Measurements from ENCODE around the gene FJX1.

Gene FJX1

GRCh38 chr11:35662649-35663407 is 44.6 kb downstream of the FJX1 start, which contains the start of gene TRIM44 (continued):
- TF ChIP-seq REST (tag by site-specific recombination; IDR thresholded peaks at IDR 0.05) = no peak
- 0 out of 2 replicates have a peak, but pooled peaks have one; percentile 66 for TF ChIP-seq IKZF3 (tag by site-specific recombination; IDR thresholded peaks at IDR 0.05)
- TF ChIP-seq GLI2 (tag by site-specific recombination; IDR thresholded peaks at IDR 0.05; ENCODE audit: borderline replicate concordance, low read depth) = no peak
- TF ChIP-seq KLF10 (tag by site-specific recombination; IDR thresholded peaks at IDR 0.05) = peak; percentile 34; the same call in 1 of the 2 replicates
- peak; percentile 86 for TF ChIP-seq KLF9 (tag by site-specific recombination; IDR thresholded peaks at IDR 0.05; ENCODE audit: low read depth)
- TF ChIP-seq SP3 (tag by site-specific recombination; IDR thresholded peaks at IDR 0.05) = 0 out of 2 replicates have a peak, but pooled peaks have one; percentile 5
- no peak for TF ChIP-seq ZNF121 (tag by site-specific recombination; IDR thresholded peaks at IDR 0.05)
- TF ChIP-seq ZNF704 (tag by site-specific recombination; IDR thresholded peaks at IDR 0.05) = no peak
- peak; percentile 78 for TF ChIP-seq KLF16 (tag by site-specific recombination; IDR thresholded peaks at IDR 0.05)
- no peak; the same call in 1 of the 2 replicates for TF ChIP-seq ZNF629 (tag by site-specific recombination; IDR thresholded peaks at IDR 0.05)
- TF ChIP-seq ZNF76 (tag by site-specific recombination; IDR thresholded peaks at IDR 0.05; ENCODE audit: borderline replicate concordance, low read depth) = peak; percentile 73; the same call in 1 of the 2 replicates
- peak; percentile 56 for TF ChIP-seq SETDB1 (IDR thresholded peaks at IDR 0.05; ENCODE audit: insufficient read length, low read length)
- no peak for TF ChIP-seq ZNF274 (IDR thresholded peaks at IDR 0.05; ENCODE audit: low read length)
- no peak for TF ChIP-seq ZNF274 (tag by site-specific recombination; IDR thresholded peaks at IDR 0.05; ENCODE audit: borderline replicate concordance)
- no peak for TF ChIP-seq ZNF394 (tag by site-specific recombination; IDR thresholded peaks at IDR 0.05; ENCODE audit: borderline replicate concordance)
- peak; percentile 22 for TF ChIP-seq ZSCAN5A (tag by site-specific recombination; IDR thresholded peaks at IDR 0.05)
- TF ChIP-seq ZNF501 (tag by site-specific recombination; IDR thresholded peaks at IDR 0.05) = peak; percentile 43; the same call in 1 of the 2 replicates
- peak; percentile 66 for TF ChIP-seq ZBTB48 (tag by site-specific recombination; IDR thresholded peaks at IDR 0.05)
- TF ChIP-seq TRIM28 (IDR thresholded peaks at IDR 0.05; ENCODE audit: borderline replicate concordance, low read length) = no peak

- H3K9me3 ChIP-seq (ENCODE audit: control insufficient read depth, insufficient read depth, low read depth, low read length) = no peaks in the 10 kb centered on the region
- no peaks in the 10 kb centered on the region; the same call in 1 of the 2 replicates for H3K4me1 ChIP-seq (ENCODE audit: control insufficient read depth, insufficient read depth, low read length)
- ChIA-PET POLR2A (no interaction called here), CTCF (no interaction called here)
- peak overlapping the region; percentile 70 for H3K4me3 ChIP-seq (ENCODE audit: low read depth, low read length)
- no peak overlapping the region for H3K27ac ChIP-seq (ENCODE audit: extremely low read depth, low read depth, low read length)
- peaks cover 0 to 6% of the 10 kb centered on the region in 2 experiments; a peak in 1 of 3 replicates for H3K36me3 ChIP-seq (ENCODE audit: control insufficient read depth in 2 of 2, insufficient read depth in 1 of 2, low read length in 2 of 2)
- TF ChIP-seq GLI4 (tag by site-specific recombination; IDR thresholded peaks at IDR 0.05) = 0 out of 2 replicates have a peak, but pooled peaks have one; percentile 5
- TF ChIP-seq HOXD13 (CRISPR knock-in tag; IDR thresholded peaks at IDR 0.05; ENCODE audit: borderline replicate concordance) = 0 out of 2 replicates have a peak, but pooled peaks have one; percentile 7
- TF ChIP-seq KLF1 (tag by site-specific recombination; IDR thresholded peaks at IDR 0.05) = no peak
- peak; percentile 85; the same call in 1 of the 2 replicates for TF ChIP-seq ZNF366 (tag by site-specific recombination; conservative IDR thresholded peaks at IDR 0.05)
- peak; percentile 97 for TF ChIP-seq PRDM1 (tag by site-specific recombination; IDR thresholded peaks at IDR 0.05)
- TF ChIP-seq ZBTB11 (tag by site-specific recombination; conservative IDR thresholded peaks at IDR 0.05; ENCODE audit: low read depth) = no peak
- peak; percentile 78; the same call in 1 of the 2 replicates for TF ChIP-seq ZNF202 (tag by site-specific recombination; IDR thresholded peaks at IDR 0.05; ENCODE audit: borderline replicate concordance)
Observed at GRCh38 chr11:35663408-35663702, 45.1 kb downstream of the FJX1 start.

Data from HEK293 (cell line).